Central memory CD4-positive, alpha-beta T cell (primary cell): ENCODE data around the gene GSN.
A peak's percentile ranks its signal among the peaks of the same experiment; 100 is the strongest.

Source experiments
- DNase-seq: peaks from one replicate; pipeline ENCODE4 v3.0.0; 2022

Gene GSN

DNA sequence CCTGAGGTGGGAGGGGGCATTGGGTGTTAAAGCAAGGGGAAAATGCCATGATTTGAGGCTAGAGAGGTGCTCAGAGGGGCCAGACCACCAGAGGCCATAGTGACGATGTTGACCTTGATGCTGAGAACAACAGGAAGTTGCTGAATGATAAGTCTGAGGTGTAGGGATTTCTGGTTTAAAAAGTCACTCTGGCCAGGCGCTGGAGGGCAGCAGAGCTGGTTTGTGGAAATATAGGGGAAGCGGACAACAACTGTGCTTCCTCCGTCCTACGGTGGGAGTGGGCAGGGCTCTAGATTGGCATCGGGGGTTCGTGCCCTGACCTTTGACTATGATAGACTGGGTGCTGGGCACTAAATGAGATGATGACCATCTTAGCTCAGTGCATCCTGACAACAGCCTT, 57.4 kb downstream of the GSN start:
- DNase-seq, result no peak

DNA sequence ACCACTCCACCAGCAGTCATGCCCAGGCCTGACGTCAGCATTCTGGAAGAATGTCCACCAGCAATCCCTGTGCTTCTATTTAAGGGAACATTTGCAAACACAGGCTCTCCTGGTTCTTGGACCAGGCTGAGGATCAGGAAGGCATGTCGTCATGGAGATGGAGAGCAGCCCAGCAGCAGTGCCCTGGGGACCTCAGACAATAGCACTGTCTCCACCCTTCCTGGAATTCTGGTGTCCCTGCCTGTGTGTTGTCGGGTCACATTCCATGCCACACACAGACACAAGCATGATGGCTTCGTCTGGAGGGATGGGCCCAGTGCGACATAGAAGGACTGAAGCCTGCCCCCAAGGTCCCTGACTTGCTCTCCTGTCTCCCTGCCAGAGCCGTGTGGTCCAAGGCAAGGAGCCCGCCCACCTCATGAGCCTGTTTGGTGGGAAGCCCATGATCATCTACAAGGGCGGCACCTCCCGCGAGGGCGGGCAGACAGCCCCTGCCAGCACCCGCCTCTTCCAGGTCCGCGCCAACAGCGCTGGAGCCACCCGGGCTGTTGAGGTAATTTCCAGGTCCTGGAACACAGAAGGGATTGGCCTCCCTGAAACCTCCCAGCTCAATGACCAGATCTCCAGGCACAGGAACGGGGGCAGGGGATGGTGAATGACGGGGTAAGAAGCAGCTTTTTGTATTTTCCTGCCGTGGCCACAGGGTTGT, 58.3 kb downstream of the GSN start:
- DNase-seq, result no peak

DNA sequence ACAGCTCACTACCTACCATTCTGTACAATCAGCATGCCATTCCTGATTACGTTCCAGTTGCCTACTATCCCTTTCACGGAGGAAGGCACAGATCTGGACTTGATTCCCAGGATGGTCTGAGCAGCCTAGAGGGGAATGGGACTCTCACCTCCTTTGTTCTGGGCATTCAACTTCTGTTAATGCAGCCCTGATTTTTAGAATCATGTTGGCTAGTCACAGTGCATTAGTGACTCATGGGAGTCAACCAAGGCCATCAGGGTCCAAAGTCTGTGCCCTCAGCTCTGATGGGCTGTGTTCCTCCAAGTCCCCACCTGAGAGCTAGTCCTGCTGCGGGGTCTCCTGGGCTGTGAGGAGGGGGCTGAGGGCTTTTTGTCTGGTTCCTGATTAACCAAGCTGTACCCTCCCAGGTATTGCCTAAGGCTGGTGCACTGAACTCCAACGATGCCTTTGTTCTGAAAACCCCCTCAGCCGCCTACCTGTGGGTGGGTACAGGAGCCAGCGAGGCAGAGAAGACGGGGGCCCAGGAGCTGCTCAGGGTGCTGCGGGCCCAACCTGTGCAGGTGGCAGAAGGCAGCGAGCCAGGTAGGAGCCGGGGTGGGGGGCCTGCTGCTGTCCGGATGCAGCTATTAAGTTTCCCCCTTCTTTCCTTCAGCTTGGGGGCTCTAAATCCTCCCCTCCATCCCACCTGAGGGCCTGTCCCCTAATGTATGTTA, 59.1 kb downstream of the GSN start:
- DNase-seq, result no peak

DNA sequence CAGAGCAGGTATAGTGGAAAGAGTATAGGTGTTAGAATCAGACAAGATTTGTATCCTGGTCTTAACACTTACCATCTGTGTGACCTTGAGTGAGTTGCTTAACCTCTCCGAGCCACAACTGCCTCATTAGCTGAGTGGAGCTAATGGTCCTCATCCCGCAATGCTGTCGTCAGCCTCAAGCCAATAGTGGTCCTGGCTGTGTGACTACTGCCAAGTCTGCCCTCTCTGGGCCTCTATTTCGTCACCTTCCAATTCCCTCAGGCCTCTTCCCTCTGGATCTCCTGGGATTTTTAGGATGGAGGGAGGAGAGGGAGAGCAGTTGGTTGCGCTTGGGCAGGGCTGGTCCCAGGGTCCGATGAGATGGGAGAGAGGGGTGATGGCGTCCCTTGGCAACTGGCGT, 60.5 kb downstream of the GSN start:
- no peak for DNase-seq

DNA sequence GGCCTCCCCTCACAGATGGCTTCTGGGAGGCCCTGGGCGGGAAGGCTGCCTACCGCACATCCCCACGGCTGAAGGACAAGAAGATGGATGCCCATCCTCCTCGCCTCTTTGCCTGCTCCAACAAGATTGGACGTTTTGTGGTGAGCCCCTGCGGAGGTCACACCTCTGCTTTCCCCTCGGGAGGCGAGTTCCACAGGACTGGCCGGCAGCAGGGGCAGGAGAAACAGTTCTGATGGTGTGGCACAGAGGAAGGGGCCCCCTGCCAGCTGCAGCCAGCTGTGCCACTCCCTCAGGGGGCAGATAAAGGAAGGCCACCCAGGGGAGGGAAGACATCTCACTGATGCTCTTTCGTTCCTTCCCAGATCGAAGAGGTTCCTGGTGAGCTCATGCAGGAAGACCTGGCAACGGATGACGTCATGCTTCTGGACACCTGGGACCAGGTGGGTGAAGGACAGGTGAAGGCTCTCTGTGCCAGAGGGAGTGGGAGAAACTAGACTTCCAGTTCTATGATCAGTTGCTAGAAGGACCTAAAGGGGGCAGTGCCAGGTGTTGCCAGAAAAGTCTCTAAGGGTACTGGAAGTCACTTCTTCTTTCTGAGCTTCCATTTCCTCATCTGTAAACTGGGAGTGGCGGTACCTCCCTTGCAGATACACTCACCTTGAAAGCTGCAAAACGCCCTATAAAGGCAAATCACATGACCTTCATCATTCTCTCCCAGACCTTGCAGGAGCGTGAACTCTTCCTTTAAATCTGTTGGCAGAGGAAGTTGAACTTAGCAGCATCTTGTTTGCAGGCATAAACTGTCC, 61.1 kb downstream of the GSN start:
- DNase-seq, result no peak

DNA sequence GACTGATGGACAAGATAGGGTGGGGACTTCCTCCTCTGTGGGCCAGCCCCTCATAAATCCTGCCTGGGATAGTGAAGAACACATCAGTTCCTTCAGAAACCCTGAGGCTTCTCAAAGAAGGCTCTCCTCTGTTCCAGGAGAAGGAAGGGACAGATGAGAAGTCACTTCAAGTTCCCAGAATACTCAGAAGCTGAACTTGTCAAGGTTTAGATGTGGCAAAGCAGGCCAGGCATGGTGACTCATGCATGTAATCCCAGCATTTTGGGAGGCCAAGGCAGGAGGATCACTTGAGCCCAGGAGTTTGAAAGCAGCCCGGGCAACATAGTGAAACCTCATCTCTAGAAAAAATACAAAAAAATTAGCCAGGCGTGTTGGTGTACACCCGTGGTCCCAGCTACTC, 63.6 kb downstream of the GSN start:
- DNase-seq, result no peak

DNA sequence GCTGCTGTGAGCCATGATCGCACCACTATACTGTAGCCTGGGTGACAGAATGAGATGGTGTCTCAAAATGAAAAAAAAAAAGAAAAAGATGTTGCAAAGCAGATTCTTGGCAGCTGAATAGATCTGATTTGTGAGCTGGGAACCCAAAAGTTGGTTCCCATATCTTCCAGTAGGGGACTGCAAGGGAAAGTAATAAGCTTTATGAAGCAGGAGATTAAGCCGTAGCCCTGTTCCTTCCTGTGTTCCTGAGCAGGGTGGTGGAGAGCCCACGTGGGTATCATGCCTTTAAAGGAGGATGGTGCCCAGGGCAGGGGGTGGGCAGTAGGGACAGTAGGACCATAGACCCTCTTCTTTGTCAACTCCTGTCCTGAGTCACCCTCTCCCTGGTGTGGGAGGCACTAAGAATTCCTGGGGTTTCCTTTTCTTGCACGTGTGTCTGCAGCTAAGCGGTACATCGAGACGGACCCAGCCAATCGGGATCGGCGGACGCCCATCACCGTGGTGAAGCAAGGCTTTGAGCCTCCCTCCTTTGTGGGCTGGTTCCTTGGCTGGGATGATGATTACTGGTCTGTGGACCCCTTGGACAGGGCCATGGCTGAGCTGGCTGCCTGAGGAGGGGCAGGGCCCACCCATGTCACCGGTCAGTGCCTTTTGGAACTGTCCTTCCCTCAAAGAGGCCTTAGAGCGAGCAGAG, 64.2 kb downstream of the GSN start:
- DNase-seq, result no peak

DNA sequence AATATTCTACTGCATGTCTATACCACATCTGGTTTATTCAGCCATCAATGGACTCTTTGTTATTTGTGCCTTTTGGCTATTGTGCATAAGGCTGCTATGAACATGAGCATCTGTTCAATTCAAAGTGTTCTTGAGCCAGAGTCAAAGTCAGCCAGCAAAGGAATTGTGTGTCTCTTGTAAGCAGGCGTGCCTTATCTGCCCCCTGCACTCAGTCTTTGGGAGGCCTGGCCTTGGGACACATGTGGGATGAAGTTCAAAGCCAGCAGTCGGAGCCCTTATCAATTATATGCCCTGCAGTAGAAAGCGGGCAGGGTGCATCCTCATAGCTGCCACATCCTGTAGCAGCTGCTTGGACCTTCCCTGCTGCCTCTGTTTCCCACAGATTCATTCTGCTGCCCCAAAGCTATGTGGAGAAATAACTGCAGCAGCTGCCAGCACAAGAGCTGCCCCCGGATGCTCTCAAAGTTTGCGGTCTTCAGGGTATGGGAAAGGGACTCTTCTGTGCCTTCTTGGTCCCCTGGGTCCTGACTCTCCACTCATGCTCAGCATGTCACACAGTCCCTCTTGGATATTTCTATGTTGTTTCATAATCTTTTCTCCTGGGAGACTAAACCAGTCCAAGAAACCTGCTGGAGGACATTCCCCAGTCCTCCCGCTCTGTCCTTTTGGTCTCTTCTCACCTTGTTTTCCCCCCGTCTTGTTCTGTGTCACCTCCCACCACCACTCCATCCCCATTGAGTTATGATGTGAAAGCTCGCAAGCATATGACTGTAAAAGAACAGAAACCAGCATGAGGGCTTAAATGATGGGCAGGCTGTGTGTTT, 66.2 kb downstream of the GSN start:
- DNase-seq, result no peak

DNA sequence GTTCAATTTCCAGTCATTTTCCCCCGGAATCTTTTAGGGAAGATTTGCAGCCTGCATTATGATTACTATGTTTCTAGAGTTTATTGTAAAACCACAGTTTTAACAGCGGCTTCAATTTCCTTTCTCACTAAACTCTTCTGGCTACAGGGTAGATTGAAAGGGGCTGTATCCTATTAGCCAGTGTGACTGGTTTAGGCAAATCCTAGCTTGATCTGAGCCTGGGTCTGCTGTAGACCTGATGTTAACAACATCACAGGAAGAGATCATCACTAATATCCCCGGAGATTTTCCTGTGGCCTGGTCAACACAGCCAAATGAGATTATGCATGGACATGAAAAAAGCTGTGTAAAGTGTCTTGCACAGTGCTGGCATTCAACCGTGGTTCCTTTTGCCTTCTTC, 68.7 kb downstream of the GSN start:
- no peak for DNase-seq

DNA sequence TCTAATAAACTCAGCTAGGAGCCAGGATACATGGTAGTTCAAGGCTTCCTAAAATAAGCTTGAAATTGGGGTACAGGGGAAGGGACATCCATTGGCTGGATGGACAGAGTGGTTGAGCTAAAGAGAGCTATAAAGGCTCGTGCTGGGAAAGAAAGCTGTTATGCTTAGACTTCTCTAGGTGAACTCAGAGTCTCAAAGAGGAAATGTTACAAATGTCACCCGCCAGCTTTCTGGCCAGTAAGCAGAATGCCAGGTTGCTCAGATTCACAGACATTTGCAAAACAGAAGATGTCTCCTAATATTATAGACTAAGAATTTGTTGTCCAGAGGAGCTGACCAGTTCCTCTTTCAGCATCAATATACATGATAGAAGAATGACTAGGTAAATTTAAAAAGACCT, 71.5 kb downstream of the GSN start:
- DNase-seq, result no peak

DNA sequence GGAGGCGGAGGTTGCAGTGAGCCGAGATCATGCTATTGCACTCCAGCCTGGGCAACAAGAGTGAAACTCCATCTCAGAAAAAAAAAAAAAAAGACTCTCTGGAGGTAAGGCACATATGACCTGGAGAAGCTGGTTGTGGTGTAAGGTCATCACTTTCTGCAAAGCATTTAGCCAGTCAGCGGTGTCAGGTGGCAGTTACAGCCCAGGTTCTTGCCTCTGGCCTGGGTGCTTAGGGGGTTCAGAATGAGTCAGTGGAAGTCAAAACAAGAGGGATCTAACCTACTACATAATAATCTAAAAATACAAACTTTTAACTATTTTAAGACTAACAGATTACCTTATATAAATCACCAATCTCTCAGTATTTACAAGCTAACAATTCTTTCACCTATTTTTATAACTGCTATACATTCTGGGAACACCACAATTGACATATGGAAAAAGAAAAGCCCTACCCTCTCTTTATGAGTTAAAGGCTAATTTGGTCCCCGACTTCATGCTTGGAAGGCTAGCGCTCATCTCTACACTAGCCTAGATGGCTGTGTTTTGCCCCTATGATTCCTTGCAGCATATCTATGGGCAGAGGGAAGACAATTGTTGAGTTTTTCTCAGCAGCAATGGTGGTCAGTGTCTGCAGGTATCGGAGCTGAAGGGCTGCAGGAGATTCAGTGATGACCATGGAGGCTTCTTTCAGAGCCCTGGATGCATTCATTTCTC, 72.9 kb downstream of the GSN start:
- DNase-seq, result no peak

DNA sequence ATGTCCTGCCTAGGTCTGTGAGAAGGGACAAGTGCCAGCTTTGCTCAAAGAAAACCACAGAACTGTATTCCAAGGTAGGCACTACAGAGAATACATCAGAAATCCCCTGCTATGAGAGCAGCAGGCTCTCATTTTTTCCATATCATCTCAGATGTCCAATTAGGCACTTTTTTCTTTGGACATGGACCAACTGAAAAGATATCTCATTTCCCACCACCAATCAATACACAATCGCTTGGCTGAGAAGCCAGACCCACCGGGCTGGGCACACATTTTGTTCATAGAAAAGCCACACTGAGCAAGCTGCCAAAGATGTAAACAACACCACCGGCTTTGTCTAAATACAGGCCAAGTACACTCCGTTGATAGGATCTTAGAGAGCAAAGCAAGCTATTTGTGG, 76.2 kb downstream of the GSN start:
- DNase-seq, result no peak

DNA sequence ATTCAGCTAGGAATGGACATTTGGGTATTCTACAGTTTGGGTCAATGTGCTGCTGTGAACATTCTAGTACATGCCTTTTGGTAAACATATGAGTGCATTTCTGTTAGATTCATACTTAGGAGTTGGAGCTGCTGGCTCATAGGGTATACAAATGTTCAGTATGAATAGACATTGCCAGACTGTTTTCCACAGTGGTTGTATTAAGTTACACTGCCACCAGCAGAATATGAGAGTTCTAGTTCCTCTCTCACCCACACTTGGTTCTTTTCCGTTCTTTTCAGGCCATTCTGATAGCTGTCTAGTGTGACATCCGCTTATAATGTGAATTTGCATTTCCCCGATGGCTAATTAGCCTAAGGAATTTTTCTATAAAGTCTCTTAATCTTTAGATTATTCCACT, 77.1 kb downstream of the GSN start:
- no peak for DNase-seq

DNA sequence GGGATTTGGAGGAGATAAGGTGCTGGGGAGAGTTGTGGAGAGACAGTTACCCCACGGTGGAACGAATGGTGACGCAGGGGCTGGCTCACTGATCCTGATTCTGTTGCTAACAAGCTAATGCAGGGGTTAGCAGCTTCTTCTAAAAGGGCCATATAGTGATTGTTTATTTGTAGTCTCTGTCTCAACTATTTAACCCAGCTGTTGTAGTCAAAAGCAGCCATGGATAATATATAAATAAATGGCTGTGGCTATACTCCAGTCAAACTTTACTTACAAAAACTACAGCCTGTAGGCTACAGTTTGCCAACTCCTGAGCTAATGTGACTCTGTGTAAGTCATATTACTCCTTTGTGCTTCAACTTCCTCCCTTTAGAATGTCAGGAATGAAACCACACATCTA, 80.3 kb downstream of the GSN start:
- DNase-seq, result no peak

DNA sequence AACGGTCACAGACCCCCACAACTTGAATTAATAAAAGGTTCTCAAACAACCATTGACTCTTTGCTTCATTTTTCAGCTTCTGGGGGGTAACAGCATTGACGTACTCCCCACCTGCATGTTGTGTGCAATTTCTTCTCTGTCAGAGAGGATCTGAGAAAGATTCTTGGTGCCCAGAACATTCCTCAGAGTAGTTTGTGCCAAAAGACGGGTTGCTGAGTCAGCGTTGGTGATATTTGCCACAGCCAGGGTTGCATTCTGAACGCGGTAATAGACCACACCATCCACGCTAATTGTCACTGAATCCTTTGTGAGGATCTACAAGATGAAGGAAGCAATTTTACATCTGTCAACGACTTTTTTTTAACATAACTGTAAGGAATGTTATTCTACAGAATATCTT, 81.0 kb downstream of the GSN start:
- DNase-seq, result no peak

DNA sequence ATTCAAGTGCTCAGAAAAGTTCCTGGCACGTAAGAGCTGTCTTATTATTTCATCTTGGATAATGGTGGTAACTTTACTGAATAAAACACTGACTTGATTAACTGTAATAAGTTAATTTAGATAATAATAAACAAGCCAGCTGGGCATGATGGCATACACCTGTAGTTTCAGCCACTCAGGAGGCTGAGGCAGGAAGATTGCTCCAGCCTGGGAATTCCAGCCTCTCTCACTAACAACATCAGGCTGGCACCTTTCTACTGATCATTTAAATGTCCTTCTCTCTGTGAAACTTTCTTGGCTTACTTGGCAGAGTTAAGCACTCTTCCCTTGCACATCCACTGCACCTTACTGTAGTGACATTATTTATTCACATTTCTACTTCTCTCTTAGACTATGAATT, 82.1 kb downstream of the GSN start:
- DNase-seq, result no peak

DNA sequence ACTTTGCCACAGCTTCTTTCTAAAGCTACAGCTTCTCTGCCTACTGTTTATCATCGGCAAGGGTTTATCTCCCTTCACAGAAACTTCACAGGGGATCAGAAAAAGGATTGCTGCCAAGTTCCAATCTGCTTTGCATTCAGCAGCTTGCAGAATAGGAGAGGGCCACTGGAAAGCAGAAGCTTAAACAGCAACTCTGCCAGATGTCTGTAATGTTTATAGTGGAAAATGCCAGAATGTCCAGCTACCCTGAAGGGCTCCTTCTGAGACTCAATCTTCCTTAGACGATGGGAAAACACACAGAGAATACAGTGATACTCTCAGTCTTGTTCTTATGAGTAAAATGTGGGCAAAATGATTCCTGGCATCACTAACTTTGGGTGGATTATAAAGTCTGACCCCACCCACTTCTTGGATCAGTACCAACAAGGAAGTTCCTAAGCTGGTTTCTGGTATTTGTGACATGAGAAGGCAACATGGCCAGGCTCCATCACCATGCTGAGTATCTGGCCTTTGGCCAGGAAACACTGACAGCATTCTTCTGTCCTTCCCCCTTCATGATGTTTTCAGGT, 83.1 kb downstream of the GSN start:
- DNase-seq, result no peak

DNA sequence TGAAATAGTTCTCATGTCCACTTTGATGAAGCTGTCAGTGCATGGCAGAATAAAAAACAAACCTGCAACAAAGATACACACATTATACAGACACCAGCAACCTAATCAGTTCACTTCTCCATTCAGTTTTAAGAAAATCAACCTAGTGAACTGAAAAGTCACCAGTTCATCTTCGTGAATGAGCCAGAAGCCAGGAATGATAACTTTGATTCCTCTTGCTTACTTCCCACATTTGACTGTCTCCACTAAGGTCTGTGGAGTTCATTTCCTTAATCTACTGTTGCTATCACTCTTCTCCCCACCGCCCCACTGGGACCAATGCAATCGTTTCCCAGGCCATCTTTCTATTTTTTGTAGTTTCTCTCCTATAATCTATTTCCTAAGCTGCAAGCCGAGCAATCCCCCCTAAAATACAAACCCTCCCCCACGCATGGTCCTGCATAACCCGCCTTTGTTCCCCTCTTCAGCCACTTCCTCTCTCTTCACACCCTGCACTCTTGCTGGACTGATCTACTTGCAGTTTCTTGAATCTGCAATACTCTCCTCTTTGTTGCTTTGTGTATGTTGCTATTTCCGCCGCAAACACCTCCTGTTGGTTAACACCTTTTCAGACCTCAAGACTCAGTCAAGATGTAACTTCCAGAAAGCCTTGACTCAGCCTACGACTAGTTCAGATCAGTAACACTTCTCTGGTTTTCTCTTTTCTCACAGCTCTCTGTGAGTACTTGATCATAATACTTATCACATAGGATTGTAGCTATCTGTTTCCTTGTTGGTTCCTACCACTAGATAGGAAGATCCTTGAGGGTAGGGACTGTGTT, 85.5 kb downstream of the GSN start:
- peak; percentile 75 for DNase-seq

DNA sequence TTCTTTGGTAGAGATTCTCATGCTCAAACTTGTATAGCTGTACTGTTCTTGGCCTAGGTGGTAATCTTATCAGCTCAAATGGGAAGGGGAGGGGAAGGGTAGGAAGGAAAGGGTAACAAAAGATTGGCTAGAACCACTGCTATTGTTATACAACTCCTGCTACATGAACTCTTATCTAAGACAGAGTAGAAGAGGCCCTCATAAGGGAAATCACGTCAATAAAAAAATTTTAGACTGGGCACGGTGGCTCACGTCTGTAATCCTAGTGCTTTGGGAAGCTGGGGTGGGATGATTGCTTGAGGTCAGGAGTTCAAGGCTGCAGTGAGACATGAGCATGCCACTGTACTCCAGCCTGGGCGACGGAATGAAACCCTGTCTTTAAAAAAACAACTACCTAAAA, 86.2 kb downstream of the GSN start:
- no peak for DNase-seq

DNA sequence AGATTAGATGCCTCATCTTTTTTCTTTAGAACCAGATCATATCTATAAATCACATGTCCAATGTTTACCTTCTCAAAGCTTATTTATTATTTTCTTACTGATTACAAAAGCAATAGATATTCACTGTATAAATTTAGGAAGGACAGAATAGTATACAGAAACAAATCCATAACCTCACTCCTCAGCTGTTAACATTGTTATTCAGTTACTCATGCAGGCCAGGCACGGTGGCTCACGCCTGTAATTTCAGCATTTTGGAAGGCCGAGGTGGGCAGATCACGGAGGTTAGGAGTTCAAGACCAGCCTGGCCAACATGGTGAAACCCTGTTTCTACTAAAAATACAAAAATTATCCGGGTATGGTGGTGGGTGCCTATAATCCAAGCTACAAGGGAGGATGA, 86.8 kb downstream of the GSN start:
- DNase-seq, result no peak

DNA sequence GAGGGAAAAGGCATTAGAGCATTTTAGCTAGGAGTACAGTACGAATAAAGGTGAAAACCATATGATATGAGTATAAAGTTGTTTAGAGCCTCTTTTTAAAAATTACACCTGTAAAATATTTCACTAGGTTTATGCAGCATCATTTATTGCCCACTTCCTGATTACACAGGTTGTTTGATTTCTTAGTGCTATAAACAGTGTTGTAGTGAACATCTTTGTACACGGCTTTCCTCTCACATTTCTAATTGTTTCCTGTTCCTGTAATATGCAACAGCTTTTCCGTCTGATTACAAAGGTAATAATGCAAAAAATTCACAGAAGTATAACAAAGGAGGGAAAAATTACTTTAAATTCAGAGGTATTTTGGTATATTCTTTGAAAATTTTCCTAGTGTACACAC, 89.0 kb downstream of the GSN start:
- DNase-seq, result no peak
